ENCODE data around the gene BBOX1.
"Not testable (repeated sequence)": the region's sequence is repeated elsewhere in the genome, so short reads cannot be mapped to it uniquely, and the experiment has no call there.

The BBOX1 gene

GRCh38 chr11:27129686-27130085 is 89.1 kb downstream of the BBOX1 start:
- no peak for DNase-seq (ENCODE audit: low spot score)

- no peak for DNase-seq (ENCODE audit: low spot score)
Measured at GRCh38 chr11:27130806-27131205, 90.2 kb downstream of the BBOX1 start.

- DNase-seq (ENCODE audit: low spot score), result not testable (repeated sequence)
Measured at GRCh38 chr11:27135924-27136329, 95.3 kb downstream of the BBOX1 start.

GRCh38 chr11:27138716-27139115 is 98.1 kb downstream of the BBOX1 start:
- no peak for DNase-seq (ENCODE audit: low spot score)

GRCh38 chr11:27139742-27140367 is 99.2 kb downstream of the BBOX1 start:
- DNase-seq (ENCODE audit: low spot score), result no peak

GRCh38 chr11:27141576-27141975 is 101.0 kb downstream of the BBOX1 start:
- no peak for DNase-seq (ENCODE audit: low spot score)

GRCh38 chr11:27147916-27148315 is 107.3 kb downstream of the BBOX1 start:
- DNase-seq (ENCODE audit: low spot score), result no peak

- DNase-seq (ENCODE audit: low spot score), result no peak
Measured at GRCh38 chr11:27148506-27148905, 107.9 kb downstream of the BBOX1 start.

- no peak for DNase-seq (ENCODE audit: low spot score)
Measured at GRCh38 chr11:27150098-27150497, 109.5 kb downstream of the BBOX1 start.

GRCh38 chr11:27153136-27153535 is 112.5 kb downstream of the BBOX1 start:
- no peak for DNase-seq (ENCODE audit: low spot score)

- DNase-seq (ENCODE audit: low spot score), result peak; percentile 10
Measured at GRCh38 chr11:27158456-27159334, 118.1 kb downstream of the BBOX1 start.

- no peak for DNase-seq (ENCODE audit: low spot score)
Measured at GRCh38 chr11:27159335-27159679, 118.7 kb downstream of the BBOX1 start.

GRCh38 chr11:27161071-27161470 is 120.5 kb downstream of the BBOX1 start:
- DNase-seq (ENCODE audit: low spot score), result no peak

- DNase-seq (ENCODE audit: low spot score), result no peak
Measured at GRCh38 chr11:27162237-27162636, 121.6 kb downstream of the BBOX1 start.

GRCh38 chr11:27166130-27166529 is 125.5 kb downstream of the BBOX1 start:
- DNase-seq (ENCODE audit: low spot score), result no peak

GRCh38 chr11:27171376-27171958 is 130.9 kb downstream of the BBOX1 start:
- no peak for DNase-seq (ENCODE audit: low spot score)

- no peak for DNase-seq (ENCODE audit: low spot score)
Measured at GRCh38 chr11:27173545-27173944, 132.9 kb downstream of the BBOX1 start.

- DNase-seq (ENCODE audit: low spot score), result no peak
Measured at GRCh38 chr11:27174021-27174420, 133.4 kb downstream of the BBOX1 start.

GRCh38 chr11:27174672-27175210 is 134.1 kb downstream of the BBOX1 start:
- no peak for DNase-seq (ENCODE audit: low spot score)

- DNase-seq (ENCODE audit: low spot score), result not testable (repeated sequence)
Measured at GRCh38 chr11:27175562-27175961, 134.9 kb downstream of the BBOX1 start.
